Measurements from ENCODE around the gene COPA. TPM values are rescaled to one million over a fixed set of nuclear protein-coding genes. Genes with fewer than 3 reads are reported as not detected.

Gene COPA
- total RNA-seq, 1 donor from 2014 or later: 281 TPM

DNA sequence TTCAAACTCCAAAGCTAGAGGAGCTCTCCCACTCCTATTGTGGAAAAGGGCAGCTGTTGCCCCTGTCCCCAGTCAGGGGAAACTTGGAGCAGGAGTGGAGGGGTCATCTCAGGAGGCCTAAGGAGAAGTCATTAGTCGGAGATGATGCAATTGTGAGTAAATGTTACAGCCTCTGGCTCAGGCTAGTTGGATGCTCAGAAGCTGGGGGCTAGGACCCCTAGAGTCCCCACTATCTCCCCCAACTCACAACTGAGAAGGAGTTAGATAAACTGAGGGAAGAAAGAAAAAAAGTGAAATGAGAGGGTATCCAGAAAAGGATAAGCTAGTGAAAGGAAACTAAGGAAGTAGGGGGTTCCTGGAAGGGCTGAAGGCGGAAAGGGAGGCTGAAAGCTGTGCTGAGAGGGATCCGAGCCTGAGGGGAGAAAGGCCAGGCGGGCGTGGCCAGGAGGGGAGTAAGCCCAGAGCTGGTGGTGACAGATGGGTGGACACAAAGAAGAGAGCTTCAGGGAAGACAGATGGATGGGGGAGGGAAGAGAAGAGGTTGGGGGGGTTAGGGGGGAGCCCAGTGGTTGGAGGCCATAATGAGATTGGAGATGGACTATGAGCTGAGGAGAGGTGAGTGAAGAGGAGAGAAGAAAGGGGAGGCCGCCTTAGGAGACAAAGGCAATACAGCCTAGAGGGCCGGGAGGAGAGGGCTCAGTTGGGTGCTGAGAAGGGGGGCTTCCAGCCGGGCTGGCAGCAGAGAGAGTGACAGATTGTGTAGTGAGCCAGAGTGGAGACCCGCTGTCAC lies 19.3 kb upstream of the COPA start:
- peaks cover 16% of the 10 kb centered on the region for H3K4me1 Mint-ChIP-seq (ENCODE audit: low read depth, unreplicated experiment)
- no peaks in the 10 kb centered on the region for H3K79me2 ChIP-seq (ENCODE audit: insufficient read depth, low read length)
- H4K20me1 ChIP-seq (ENCODE audit: insufficient read depth, low read length): peaks cover 11% of the 10 kb centered on the region
- DNase-seq (ENCODE audit: low read depth): no peak
- no peaks in the 10 kb centered on the region for H3K9me3 Mint-ChIP-seq (ENCODE audit: unreplicated experiment)
- no peak overlapping the region for H3K27ac ChIP-seq (ENCODE audit: low read depth, low read length)
- H3K4me3 ChIP-seq (ENCODE audit: insufficient read depth, low read depth, low read length): no peak overlapping the region
- peaks cover 3% of the 10 kb centered on the region for H3K36me3 ChIP-seq (ENCODE audit: insufficient read depth, low read length)
- H3K4me3 Mint-ChIP-seq (ENCODE audit: unreplicated experiment): no peak overlapping the region
- no peak overlapping the region for H3K4me2 ChIP-seq (ENCODE audit: low read length)
- no peaks in the 10 kb centered on the region for H3K4me1 ChIP-seq (ENCODE audit: insufficient read depth, low read length)
- H3K36me3 Mint-ChIP-seq (ENCODE audit: low read depth, unreplicated experiment): peaks cover 20% of the 10 kb centered on the region
- no peaks in the 10 kb centered on the region for H3K9me3 ChIP-seq (ENCODE audit: insufficient read depth, low read depth, low read length)
- no peak for TF ChIP-seq CTCF (IDR thresholded peaks at IDR 0.05; ENCODE audit: insufficient read depth, low read depth, low read length)
- TF ChIP-seq EZH2 (IDR thresholded peaks at IDR 0.05; ENCODE audit: insufficient read depth, low read length): no peak
- no peak for FAIRE-seq
- H2AFZ ChIP-seq (ENCODE audit: low read depth, low read length): no peak overlapping the region
- H3K27me3 ChIP-seq (ENCODE audit: insufficient read depth, low read length): no peaks in the 10 kb centered on the region
- peak overlapping the region; percentile 99 for H3K27ac Mint-ChIP-seq (ENCODE audit: unreplicated experiment)
- peaks cover 4% of the 10 kb centered on the region for H3K27me3 Mint-ChIP-seq (ENCODE audit: low read depth, unreplicated experiment)
- no peak overlapping the region for H3K9ac ChIP-seq (ENCODE audit: low read length)

- Histone ChIP-seq H3K4me3 (ENCODE audit: insufficient read depth, low read depth, low read length) (no peak overlapping the region), H3K9ac (ENCODE audit: low read length) (no peak overlapping the region), H3K4me2 (ENCODE audit: low read length) (no peak overlapping the region), H4K20me1 (ENCODE audit: insufficient read depth, low read length) (peaks cover 11% of the 10 kb centered on the region), H3K36me3 (ENCODE audit: insufficient read depth, low read length) (peaks cover 3% of the 10 kb centered on the region), H3K9me3 (ENCODE audit: insufficient read depth, low read depth, low read length) (no peaks in the 10 kb centered on the region), H2AFZ (ENCODE audit: low read depth, low read length) (no peak overlapping the region), H3K4me1 (ENCODE audit: insufficient read depth, low read length) (no peaks in the 10 kb centered on the region), H3K27ac (ENCODE audit: low read depth, low read length) (no peak overlapping the region), H3K27me3 (ENCODE audit: insufficient read depth, low read length) (no peaks in the 10 kb centered on the region), H3K79me2 (ENCODE audit: insufficient read depth, low read length) (no peaks in the 10 kb centered on the region)
- FAIRE-seq (no peak), DNase-seq (ENCODE audit: low read depth) (no peak)
- Mint-ChIP-seq H3K9me3 (ENCODE audit: unreplicated experiment) (no peaks in the 10 kb centered on the region), H3K27ac (ENCODE audit: unreplicated experiment) (no peak overlapping the region), H3K4me3 (ENCODE audit: unreplicated experiment) (no peak overlapping the region), H3K27me3 (ENCODE audit: low read depth, unreplicated experiment) (peaks cover 2% of the 10 kb centered on the region), H3K4me1 (ENCODE audit: low read depth, unreplicated experiment) (peaks cover 18% of the 10 kb centered on the region), H3K36me3 (ENCODE audit: low read depth, unreplicated experiment) (peaks cover 24% of the 10 kb centered on the region)
- TF ChIP-seq CTCF (IDR thresholded peaks at IDR 0.05; ENCODE audit: insufficient read depth, low read depth, low read length) (no peak), EZH2 (IDR thresholded peaks at IDR 0.05; ENCODE audit: insufficient read depth, low read length) (no peak)
Observed at GRCh38 chr1:160361814-160362167, 18.7 kb upstream of the COPA start.

DNA sequence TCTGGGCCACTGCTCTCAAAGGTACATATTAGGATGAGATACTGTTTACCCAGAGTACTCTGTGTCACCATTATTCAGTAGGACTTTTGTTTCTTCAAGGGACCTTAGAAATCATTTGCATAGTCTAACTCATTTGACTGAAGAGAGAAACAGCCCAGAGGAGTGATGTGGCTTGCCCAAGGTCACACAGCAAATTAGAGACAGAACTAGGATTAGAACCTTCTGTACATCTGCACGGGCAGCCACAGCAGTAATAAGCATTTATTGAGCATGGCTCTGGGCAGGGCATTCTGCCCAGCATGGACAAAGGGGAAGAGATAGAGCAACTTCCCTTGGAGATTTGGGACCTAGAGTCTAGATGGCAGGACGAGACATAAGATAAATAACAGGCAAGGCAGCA lies 18.1 kb upstream of the COPA start:
- Mint-ChIP-seq H3K9me3 (ENCODE audit: unreplicated experiment) (no peaks in the 10 kb centered on the region), H3K27ac (ENCODE audit: unreplicated experiment) (peak overlapping the region; percentile 22), H3K4me3 (ENCODE audit: unreplicated experiment) (no peak overlapping the region), H3K27me3 (ENCODE audit: low read depth, unreplicated experiment) (peaks cover 2% of the 10 kb centered on the region), H3K4me1 (ENCODE audit: low read depth, unreplicated experiment) (peaks cover 18% of the 10 kb centered on the region), H3K36me3 (ENCODE audit: low read depth, unreplicated experiment) (peaks cover 29% of the 10 kb centered on the region)
- Histone ChIP-seq H2AFZ (ENCODE audit: low read depth, low read length) (no peak overlapping the region), H3K9me3 (ENCODE audit: insufficient read depth, low read depth, low read length) (no peaks in the 10 kb centered on the region), H3K27me3 (ENCODE audit: insufficient read depth, low read length) (no peaks in the 10 kb centered on the region), H3K27ac (ENCODE audit: low read depth, low read length) (no peak overlapping the region), H3K4me3 (ENCODE audit: insufficient read depth, low read depth, low read length) (no peak overlapping the region), H3K9ac (ENCODE audit: low read length) (no peak overlapping the region), H3K4me2 (ENCODE audit: low read length) (no peak overlapping the region), H3K4me1 (ENCODE audit: insufficient read depth, low read length) (no peaks in the 10 kb centered on the region), H3K36me3 (ENCODE audit: insufficient read depth, low read length) (peaks cover 3% of the 10 kb centered on the region), H4K20me1 (ENCODE audit: insufficient read depth, low read length) (peaks cover 11% of the 10 kb centered on the region), H3K79me2 (ENCODE audit: insufficient read depth, low read length) (no peaks in the 10 kb centered on the region)
- no peak for FAIRE-seq
- TF ChIP-seq EZH2 (IDR thresholded peaks at IDR 0.05; ENCODE audit: insufficient read depth, low read length) (no peak), CTCF (IDR thresholded peaks at IDR 0.05; ENCODE audit: insufficient read depth, low read depth, low read length) (no peak)
- no peak for DNase-seq (ENCODE audit: low read depth)
